ENCODE results near the gene CPT1B.

Gene CPT1B

GRCh38 chr22:50585781-50586180, 7.6 kb upstream of the CPT1B start:
- no peak for DNase-seq (ENCODE audit: low read depth, low spot score)

- no peak for DNase-seq (ENCODE audit: low read depth, low spot score)
These were observed 7.0 kb upstream of the CPT1B start for GRCh38 chr22:50585238-50585637.

- DNase-seq (ENCODE audit: low read depth, low spot score) = no peak
These were observed 6.2 kb upstream of the CPT1B start for GRCh38 chr22:50584106-50585096.

- no peak for DNase-seq (ENCODE audit: low read depth, low spot score)
These were observed 5.2 kb upstream of the CPT1B start for GRCh38 chr22:50583294-50583861.

GRCh38 chr22:50582493-50583293, 4.5 kb upstream of the CPT1B start, which contains the start of gene CHKB:
Gene CHKB (minus strand): TSS chr22:50582849. CDS start chr22:50582781, 68 bp downstream.
- peak; percentile 93 for DNase-seq (ENCODE audit: low read depth, low spot score)

GRCh38 chr22:50581950-50582492, 3.8 kb upstream of the CPT1B start:
- no peak for DNase-seq (ENCODE audit: low read depth, low spot score)

GRCh38 chr22:50581031-50581949, 3.1 kb upstream of the CPT1B start:
- DNase-seq (ENCODE audit: low read depth, low spot score) = no peak

GRCh38 chr22:50579752-50580151, 1.5 kb upstream of the CPT1B start:
- DNase-seq (ENCODE audit: low read depth, low spot score) = no peak

- no peak for DNase-seq (ENCODE audit: low read depth, low spot score)
These were observed 616 bp upstream of the CPT1B start for GRCh38 chr22:50578776-50579310.

- DNase-seq (ENCODE audit: low read depth, low spot score) = no peak
These were observed 585 bp downstream of the CPT1B start for GRCh38 chr22:50577697-50577986.

GRCh38 chr22:50576806-50577696, 1.2 kb downstream of the CPT1B start:
- DNase-seq (ENCODE audit: low read depth, low spot score) = no peak

GRCh38 chr22:50576070-50576469, 2.2 kb downstream of the CPT1B start:
- no peak for DNase-seq (ENCODE audit: low read depth, low spot score)

GRCh38 chr22:50575426-50575941, 2.7 kb downstream of the CPT1B start:
- DNase-seq (ENCODE audit: low read depth, low spot score) = no peak

- DNase-seq (ENCODE audit: low read depth, low spot score) = no peak
These were observed 3.9 kb downstream of the CPT1B start for GRCh38 chr22:50574383-50574755.

- DNase-seq (ENCODE audit: low read depth, low spot score) = no peak
These were observed 4.5 kb downstream of the CPT1B start for GRCh38 chr22:50573491-50574382.

GRCh38 chr22:50572965-50573364, 5.3 kb downstream of the CPT1B start:
- DNase-seq (ENCODE audit: low read depth, low spot score) = no peak

- DNase-seq (ENCODE audit: low read depth, low spot score) = no peak
These were observed 6.7 kb downstream of the CPT1B start for GRCh38 chr22:50571264-50572175.

All from smooth muscle cell of the brain vasculature (primary cell).